ENCODE data around the gene NXF1.

GRCh38 chr11:62787005-62787759 is 18.1 kb downstream of the NXF1 start, which contains the start of gene TMEM179B:
- TF ChIP-seq EP300 (IDR thresholded peaks at IDR 0.05; ENCODE audit: borderline replicate concordance) (no peak), TAF1 (IDR thresholded peaks at IDR 0.05; ENCODE audit: low read depth) (peak; percentile 90), MAX (IDR thresholded peaks at IDR 0.05) (peak; percentile 84), YY1 (IDR thresholded peaks at IDR 0.05; ENCODE audit: low read depth) (peak; percentile 93), TEAD4 (IDR thresholded peaks at IDR 0.05) (peak; percentile 15; the same call in 1 of the 2 replicates), RAD21 (IDR thresholded peaks at IDR 0.05; ENCODE audit: low read depth) (peak; percentile 34; the same call in 1 of the 2 replicates), USF1 (IDR thresholded peaks at IDR 0.05) (no peak; the same call in none of the 2 replicates), NFIC (IDR thresholded peaks at IDR 0.05) (no peak; the same call in 1 of the 2 replicates)
